ENCODE measurements around the gene KEAP1.
A peak's percentile ranks its signal among the peaks of the same experiment; 100 is the strongest.
"Not testable (repeated sequence)": the region's sequence is repeated elsewhere in the genome, so short reads cannot be mapped to it uniquely, and the experiment has no call there.

KEAP1 gene

DNA sequence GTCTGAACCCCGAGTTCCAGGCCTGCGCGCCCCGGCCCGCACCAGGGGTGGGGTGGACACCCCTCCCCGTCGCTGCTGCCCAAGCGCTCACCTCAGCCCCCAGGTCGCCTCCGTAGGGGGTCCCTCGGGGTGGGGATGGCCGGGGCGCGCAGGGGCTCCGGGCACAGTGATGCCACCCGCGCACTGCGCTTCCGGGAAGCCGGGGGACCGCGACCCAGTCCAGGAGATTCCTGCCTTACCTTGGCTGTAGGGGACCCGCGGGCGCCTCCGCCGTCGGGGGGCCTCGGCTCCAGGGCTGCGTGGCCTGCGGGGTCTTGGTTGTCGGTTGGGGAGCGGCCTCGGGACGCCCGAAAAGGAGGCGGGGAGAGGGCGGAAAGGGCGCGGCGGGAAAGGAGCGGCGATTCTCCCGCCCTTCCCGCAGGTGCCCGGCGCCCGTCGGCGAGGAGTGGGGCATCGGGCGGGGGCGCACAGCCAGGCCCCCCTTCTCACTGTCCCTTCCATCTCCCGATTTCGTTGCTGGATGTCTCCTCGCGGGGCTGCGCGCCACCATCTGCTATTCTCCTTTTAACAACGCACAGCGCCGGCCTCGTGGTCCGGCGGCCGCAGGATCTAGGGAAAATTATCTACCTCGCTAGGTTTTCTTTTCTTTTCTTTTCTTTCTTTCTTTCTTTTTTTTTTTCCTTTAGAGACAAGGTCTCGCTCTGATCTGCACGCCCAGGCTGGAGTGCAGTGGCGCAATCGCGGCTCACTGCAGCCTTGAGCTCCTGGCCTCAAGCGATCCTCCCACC is at the start of gene KEAP1:
TSS of gene KEAP1 (minus strand) at position 355 of the 788 bp plus-strand sequence. CDS start 3,323 bp downstream, outside the sequence.
- DNase-seq (ENCODE audit: low spot score) = no peak

DNA sequence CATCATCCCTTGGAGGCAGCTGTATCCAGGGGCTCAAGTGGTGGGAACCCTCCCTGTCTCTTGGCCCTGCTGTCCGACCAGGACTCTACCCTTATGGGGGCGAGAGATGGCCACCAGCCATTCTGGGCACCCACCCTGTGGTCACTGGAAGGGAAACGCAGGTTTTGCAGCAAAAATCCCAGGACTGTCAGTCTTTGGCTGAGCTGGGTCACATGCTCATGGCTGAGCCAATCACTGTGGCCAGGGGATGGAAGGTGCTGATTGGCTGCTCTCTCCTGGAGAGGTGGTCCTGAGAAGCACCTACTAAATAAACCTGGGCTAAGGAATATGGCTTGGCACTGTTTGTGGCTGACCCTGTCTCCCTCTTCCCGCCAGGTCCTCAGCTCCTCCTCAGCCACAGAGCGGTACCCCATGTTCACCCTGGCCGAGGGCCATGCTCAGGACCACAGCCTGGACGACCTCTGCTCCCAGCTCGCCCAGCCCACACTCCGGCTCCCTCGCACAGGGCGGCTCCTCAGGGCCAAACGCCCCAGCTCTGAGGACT is 49.4 kb upstream of the KEAP1 start:
- no peak for DNase-seq (ENCODE audit: low spot score)

DNA sequence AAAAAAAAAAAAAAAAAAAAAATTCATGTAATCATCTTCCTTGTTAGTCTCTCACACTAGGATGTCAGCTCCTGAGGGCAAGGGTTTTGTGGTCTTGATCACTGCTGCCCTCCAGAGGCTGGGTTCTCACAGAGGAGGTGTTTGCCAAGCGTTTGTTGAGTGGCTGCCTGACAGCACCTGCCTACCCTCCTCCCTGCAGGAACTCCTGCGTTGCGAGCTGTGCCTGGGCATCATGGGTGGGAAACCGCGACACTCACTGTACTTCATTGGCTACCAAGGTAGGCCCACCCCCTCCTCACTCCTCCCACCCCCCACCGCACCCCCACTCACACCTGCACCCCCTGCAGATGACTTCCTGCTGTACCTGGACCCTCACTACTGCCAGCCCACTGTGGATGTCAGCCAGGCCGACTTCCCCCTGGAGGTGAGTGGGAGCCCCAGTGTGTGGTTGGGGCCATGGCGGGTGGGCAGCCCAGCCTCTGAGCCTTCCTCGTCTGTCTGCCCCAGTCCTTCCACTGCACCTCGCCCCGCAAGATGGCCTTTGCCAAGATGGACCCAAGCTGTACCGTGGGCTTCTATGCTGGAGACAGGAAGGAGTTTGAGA is 48.6 kb upstream of the KEAP1 start:
- no peak for DNase-seq (ENCODE audit: low spot score)

DNA sequence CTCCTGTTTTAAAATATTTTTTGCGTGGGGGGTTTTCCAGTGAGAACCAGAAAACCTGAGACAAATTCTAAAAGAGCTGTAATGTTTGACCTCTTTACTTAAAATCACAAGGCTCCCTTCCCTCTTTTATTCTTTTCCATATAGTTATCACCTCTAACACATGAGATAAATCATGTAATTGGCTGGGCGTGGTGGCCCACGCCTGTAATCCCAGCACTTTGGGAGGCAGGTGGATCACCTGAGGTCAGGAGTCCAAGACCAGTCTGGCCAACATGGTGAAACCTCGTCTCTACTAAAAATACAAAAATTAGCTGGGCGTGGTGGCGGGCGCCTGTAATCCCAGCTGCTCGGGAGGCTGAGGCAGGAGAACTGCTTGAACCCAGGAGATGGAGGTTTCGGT is 47.9 kb upstream of the KEAP1 start:
- not testable (repeated sequence) for DNase-seq (ENCODE audit: low spot score)

DNA sequence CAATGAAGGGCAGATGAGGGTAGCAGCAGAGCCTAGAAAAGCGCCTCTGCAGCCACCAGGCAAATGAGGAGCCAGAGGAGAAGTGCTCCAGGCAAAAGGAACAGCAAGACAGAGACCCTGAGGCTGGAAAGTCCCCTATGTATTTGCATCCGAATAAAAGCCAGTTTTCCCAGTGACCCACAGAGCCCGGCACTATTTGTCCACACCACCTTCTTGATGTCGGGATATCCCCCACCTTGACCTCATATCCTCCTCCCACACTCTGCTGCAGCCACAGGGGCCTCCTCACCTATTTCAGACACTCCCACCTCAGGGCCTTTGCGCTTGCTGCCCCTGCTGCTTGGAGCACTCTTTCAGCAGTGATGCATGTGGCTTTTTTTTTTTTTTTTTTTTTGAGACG is 47.2 kb upstream of the KEAP1 start:
- no peak for DNase-seq (ENCODE audit: low spot score)

DNA sequence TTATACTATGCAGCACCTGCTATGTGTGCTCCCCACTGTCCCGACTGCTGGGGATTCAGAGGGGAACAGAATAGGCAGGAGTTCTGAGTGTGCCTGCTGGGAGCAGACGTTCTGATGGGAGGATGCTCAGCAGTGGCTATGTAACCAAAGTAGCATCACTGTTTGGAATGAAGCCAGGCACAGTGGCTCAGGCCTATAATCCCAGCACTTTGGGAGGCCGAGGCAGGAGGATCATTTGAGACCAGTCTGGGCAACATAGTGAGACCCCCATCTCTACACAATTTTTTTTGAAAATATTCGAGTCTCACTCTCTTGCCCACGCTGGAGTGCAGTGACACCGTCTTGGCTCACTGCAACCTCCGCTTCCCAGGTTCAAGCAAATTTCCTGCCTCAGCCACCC is 46.6 kb upstream of the KEAP1 start:
- DNase-seq (ENCODE audit: low spot score) = no peak

DNA sequence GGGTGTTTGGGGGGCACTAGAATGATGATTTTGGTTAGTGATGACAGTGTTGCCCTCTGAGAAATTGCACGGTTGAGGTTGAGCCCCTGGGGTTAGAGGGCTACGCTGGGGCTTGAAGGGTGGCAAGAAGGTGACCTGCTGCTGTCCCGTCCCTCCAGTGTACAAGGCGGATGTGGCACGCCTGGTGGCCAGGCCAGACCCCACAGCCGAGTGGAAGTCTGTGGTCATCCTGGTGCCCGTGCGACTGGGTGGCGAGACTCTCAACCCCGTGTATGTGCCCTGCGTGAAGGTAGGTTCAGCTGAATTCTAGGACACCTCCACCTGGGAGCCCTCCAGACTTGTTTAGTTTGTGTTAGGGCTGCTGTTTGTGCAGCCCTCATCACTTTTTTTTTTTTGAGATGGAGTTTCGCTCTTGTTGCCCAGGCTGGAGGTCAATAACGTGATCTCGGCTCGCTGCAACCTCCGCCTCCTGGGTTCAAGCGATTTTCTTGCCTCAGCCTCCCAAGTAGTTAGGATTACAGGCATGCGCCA is 45.7 kb upstream of the KEAP1 start:
- DNase-seq (ENCODE audit: low spot score) = no peak

DNA sequence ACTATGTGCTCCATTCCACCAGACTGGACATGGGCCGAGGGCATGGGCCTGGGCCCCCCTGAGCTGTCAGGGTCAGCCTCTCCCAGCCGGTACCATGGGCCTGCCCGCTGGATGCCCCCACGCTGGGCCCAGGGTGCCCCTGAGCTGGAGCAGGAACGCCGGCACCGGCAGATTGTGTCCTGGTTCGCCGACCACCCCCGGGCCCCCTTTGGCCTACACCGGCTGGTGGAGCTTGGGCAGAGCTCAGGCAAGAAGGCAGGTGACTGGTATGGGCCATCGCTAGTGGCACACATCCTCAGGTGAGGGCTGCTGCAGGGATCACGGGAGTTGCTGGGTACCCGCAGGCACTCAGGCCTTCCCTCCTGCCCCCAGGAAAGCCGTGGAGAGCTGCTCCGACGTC is 43.7 kb upstream of the KEAP1 start:
- DNase-seq (ENCODE audit: low spot score) = no peak

DNA sequence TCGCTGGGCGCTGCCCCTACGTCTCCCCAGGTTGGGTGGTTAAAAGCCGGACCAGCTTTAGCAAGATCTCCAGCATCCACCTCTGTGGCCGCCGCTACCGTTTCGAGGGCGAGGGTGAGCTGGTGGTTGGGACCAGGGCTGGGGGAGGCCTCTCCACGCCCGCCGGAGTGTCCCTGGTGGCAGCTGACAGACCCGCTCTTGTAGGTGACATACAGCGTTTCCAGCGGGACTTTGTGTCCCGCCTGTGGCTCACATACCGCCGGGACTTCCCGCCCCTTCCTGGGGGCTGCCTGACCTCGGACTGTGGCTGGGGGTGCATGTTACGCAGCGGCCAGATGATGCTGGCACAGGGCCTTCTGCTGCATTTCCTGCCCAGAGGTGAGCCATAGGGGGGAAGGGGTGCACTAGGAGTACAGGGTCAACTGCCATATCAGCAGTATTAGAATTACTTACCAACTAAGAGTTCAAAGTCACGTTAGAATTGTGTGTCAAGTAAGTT is 41.6 kb upstream of the KEAP1 start:
- DNase-seq (ENCODE audit: low spot score) = no peak

DNA sequence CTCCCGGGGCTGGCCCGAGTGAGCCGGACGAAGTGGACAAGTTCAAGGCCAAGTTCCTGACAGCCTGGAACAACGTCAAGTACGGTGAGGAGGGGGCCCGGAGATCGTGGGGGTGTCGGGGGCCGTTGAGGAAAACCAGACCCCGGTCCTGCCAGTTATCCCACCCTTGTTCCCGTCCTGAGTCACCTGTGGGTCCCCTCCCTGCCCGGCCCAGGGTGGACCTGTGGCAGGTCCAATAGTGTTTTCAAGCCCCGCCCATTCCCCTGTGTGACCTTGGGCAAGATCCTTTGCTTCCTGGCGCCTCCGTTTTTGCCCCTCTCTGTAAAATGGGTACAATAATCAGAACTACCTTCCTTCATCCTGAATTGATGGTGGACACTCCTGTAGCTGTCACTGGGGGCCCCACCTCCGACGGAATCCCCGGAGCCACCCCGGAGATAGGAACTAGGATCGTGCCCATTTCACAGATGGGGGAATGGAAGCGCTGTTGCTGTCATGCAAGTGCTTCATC is 41.1 kb upstream of the KEAP1 start:
- DNase-seq (ENCODE audit: low spot score) = no peak

DNA sequence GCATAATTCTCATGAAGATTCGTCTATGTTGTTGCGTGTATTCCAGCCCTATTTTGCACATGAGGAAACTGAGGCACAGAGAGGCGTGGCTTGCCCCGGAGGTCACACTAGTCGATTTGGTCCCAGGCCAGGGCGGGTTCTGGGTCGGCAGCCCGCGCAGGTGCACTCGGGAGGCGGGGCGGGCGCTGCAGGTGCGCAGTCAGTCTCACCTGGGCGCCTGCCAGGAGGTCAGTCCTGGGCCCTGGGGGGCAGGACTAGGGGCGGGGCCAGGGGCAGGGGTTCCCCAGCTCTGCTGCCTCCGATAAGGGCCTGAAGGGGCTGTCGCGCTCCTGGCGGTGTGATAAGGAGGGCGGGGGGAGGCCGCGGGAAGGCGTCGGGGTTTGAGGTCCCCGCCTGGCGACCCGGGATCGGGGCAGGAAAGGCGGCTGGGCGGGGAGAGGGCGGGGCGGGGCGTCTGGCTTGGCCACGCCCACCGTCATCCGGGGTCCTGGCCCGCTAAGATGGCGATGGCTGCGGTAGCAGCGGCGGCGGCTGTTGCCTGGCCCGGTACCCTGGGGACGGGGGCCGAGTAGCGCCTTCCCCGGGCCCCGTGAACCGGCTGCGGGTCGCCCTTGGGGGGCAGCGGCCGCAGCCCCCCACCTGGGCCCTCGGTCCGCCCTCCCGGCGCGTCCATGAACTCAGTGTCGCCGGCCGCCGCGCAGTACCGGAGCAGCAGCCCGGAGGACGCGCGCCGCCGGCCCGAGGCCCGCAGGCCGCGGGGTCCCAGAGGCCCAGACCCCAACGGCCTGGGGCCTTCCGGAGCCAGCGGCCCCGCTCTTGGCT is 40.5 kb upstream of the KEAP1 start, which contains the start of gene ATG4D:
TSS of gene ATG4D (plus strand) at position 485 of the 822 bp plus-strand sequence. CDS start at position 672, 187 bp downstream.
- DNase-seq (ENCODE audit: low spot score) = peak; percentile 92

DNA sequence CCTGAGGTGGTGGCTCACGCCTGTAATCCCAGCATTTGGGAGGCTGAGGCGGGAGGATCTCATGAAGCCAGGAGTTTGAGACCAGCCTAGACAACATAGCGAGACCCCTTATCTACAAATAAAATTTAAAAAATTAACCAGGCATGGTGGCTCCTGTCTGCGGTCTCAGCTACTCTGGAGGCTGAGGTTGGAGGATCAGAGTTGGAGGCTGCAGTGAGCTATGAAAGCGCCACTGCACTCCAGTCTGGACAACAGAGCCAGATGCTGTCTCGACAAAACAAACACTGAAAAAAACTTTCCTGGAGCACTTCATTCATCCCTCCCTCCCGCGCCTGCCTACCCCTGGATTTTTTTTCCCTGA is 39.9 kb upstream of the KEAP1 start:
- DNase-seq (ENCODE audit: low spot score) = no peak

DNA sequence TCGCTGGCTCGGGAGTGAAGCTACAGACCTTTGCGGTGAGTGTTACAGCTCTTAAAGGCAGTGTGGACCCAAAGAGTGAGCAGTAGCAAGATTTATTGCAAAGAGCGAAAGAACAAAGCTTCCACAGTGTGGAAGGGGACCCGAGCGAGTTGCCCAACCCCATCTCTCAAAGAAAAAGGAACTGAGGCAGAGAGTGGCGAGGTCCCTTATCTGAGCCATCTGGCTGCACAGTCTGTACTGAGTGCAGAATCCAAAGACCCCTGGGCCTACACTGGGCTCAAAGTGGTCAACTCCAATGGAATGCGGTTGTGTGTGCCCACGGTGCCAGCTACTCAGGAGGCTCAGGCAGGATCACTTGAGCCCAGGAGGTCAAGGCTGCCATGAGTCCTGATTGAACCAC is 35.9 kb upstream of the KEAP1 start:
- DNase-seq (ENCODE audit: low spot score) = not testable (repeated sequence)

DNA sequence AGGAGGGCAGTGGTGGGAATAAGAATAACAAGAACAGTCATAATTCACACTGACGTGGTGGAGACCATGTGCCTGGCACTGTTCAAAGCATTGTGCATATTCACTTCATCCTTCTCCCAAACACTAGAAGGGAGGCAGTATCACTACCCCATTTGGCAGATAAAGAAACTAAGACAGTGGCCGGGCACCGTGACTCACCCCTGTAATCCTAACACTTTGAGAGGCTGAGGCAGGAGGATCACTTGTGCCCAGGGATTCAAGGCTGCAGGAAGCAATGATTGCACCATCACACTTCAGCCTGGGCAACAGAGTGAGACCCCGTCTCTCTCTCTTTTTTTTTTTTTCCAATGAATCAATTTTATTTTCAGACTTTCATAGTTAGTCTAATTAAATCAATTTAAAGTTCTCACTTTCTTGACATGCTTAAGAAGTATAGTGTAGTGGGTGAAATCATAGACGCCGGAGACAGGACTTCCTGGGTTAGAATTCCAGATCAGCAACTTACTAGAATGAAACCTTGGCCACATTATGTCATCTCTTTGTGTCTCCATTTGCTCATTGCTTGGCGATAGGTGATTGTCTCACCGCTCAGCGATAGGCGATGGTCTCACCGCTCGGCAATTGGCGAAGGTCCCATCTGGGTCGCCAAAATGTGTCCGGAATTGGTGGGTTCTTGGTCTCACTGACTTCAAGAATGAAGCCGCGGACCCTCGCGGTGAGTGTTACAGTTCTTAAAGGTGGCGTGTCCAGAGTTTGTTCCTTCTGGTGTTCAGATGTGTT is 35.2 kb upstream of the KEAP1 start:
- DNase-seq (ENCODE audit: low spot score) = no peak

DNA sequence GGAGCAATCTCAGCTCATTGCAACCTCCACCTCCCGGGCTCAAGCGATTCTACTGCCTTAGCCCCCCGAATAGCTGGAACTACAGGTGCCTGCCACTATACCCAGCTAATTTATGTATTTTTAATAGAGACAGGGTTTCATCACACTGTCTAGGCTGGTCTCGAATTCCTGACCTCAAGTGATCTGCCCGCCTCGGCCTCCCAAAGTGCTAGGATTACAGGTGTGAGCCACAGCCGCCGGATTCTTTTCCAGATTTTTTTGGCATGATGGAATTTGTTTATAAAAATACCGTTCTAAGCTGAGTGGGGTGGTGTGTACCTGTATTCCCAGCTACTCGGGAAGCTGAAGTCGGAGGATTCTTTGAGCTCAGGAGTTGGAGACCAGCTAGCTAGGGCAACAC is 34.5 kb upstream of the KEAP1 start:
- DNase-seq (ENCODE audit: low spot score) = no peak

DNA sequence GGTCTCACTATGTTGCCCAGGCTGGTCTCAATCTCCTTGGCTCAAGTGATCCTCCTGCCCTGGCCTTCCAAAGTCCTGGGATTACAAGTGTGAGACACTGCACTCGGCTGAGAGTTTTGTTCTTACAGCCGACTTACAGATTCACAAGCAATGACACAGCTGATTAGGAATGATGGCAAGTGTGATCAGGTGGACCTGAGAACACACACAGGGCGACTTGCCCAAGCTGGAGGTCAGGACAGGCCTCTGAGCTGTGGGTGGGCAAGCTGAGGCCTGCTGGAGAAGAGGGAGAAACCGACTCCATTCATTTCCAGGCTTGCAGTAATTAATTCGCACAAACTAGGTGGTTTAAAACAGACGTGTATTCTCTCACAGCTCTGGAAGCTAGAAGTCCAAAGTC is 32.5 kb upstream of the KEAP1 start:
- DNase-seq (ENCODE audit: low spot score) = no peak

DNA sequence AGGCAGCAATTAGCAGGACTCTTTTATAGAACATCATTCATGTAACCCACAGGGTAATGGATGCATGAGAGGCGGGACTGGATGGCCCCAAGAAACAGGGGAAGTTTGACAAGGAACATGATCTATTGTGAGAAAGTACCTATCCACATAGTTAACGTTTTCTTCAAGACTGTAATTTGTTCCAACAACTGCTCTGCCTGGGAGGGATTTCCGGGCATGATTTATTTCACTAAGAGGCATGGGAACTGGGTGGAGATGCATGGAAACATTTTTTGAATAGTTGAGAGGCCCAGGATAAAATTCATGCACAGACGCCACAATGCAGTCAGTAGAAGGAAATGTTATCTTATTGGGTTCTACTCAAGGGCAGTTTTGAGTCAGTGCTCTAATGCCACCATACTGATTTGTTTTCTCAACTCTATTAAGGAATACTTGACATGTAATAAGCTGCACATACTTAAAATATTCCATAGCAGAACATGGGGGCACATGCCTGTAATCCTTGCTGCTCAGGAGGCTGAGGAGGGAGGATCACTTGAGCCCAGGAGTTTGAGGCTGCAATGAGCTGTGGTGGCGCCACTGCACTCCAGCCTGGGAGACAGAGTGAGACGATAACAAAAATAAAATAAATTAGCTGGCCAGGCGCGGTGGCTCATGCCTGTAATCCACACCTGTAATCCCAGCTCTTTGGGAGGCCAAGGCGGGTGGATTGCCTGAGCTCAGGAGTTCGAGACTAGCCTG is 30.7 kb upstream of the KEAP1 start:
- no peak for DNase-seq (ENCODE audit: low spot score)

DNA sequence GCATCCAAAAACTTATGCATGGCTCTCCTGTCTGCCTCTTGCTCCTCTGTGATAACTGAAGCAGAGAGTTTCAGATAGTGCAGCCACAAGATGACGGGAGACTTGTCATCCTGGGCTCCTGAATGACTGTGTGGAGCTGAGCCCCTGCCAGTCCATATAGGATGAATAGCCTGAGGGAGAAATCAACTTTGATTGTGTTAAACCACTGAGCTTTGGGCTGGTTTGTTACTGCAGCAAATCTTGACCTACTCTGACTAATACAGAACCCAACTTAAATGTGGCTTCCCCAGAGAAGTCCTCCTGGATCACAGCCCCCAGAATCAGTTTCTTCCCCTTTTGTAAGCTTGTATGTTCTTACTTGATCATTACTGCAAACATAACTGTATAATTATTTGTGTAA is 29.3 kb upstream of the KEAP1 start:
- DNase-seq (ENCODE audit: low spot score) = no peak

DNA sequence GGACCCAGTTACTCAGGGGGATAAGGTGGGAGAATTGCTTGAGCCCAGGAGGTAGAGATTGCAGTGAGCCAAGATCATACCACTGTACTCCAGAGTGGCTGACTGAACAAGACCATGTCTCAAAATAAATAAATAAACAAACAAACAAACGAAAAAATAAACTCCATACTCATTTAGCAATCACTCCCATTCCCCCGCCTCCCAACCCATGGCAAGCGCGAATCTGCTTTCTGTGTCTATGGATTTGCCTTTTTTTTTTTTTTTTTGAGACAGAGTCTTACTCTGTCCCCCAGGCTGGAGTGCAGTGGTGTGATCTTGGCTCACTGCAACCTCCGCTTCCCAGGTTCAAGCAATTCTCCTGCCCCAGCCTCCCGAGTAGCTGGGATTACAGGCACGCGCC is 23.7 kb upstream of the KEAP1 start:
- not testable (repeated sequence) for DNase-seq (ENCODE audit: low spot score)

DNA sequence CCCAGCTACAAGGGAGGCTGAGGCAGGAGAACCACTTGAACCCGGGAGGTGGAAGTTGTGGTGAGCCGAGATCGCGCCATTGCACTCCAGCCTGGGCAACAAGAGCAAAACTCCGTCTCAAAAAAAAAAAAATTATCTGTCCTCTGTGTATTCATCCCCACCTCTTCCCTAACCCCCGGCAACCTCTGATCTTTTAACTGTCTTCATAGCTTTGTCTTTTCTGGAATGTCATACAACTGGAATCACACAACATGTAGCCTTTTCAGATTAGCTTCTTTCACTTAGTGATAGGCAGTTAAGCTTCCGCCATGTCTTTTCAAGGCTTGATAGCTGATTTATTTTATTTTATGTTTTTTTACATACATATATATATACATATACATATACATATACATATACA is 22.5 kb upstream of the KEAP1 start:
- no peak for DNase-seq (ENCODE audit: low spot score)

All from left forelimb (tissue), 1 donor.